D721Med (cell line): ENCODE measurements around the gene BCL2.

Source experiments
- DNase-seq: peaks from one replicate; pipeline ENCODE4 v3.0.0; 2011; ENCODE audit warnings: low spot score; ENCODE audit not compliant: insufficient read length
- FAIRE-seq: peaks from 2 replicates; lab custom pipeline; 2011; peaks lifted over from hg19 to GRCh38; lab: Jason Lieb, UNC
- CTCF ChIP-seq: IDR thresholded peaks from 2 replicates; pipeline ENCODE4 v1.5.1; 2012; ENCODE audit warnings: mild to moderate bottlenecking, control low read depth; ENCODE audit not compliant: insufficient read depth; ENCODE audit errors: missing control alignments

BCL2 gene

DNA sequence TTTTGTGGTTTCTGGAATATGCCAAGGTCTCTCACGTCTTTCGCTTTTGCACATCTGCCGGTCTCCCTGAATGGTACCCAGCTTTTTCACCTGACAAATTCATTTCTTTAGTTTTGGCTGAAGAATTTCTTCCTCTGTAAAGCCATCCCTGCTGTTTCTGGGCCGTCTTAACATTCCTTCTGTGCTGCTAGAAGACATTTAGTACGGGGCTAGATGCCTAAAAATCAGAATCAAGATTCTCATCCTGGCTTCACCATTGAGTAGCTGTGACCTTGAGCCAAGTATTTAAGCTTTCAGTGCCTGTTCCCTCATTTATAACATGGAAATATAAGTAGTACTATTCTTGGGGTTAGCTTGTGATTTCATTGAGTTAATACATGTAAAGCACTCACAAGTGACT lies 6.4 kb upstream of the BCL2 start:
- FAIRE-seq (no peak), DNase-seq (no peak)
- no peak for TF ChIP-seq CTCF

DNA sequence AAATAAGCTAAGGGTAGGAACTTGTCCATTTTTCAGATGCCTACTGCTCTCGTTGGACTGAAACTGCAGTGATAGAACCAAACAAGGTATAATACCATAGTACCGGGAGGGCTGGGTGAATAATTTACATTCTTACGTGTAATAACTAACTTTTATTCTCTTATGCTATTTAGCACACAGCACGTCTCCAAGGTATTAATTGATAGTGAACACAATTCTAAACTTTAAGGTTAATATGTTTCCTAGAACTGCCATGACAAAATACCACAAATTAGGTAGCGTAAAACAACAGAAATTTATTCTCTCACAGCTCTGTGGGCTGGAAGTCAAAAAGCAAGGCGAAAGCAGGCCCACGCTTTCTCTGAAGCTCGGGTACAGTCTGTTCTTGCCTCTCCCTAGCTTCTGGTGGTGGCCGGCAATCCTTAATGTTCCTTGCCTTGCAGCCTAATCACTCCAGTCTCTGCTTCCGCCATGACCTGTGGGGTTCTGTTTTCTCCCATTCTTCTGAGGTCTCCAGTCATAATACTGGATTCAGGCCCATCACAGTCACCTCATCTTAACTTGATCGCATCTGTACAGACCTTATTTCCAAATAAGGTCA lies 5.6 kb upstream of the BCL2 start:
- no peak for TF ChIP-seq CTCF
- FAIRE-seq (no peak), DNase-seq (no peak)

DNA sequence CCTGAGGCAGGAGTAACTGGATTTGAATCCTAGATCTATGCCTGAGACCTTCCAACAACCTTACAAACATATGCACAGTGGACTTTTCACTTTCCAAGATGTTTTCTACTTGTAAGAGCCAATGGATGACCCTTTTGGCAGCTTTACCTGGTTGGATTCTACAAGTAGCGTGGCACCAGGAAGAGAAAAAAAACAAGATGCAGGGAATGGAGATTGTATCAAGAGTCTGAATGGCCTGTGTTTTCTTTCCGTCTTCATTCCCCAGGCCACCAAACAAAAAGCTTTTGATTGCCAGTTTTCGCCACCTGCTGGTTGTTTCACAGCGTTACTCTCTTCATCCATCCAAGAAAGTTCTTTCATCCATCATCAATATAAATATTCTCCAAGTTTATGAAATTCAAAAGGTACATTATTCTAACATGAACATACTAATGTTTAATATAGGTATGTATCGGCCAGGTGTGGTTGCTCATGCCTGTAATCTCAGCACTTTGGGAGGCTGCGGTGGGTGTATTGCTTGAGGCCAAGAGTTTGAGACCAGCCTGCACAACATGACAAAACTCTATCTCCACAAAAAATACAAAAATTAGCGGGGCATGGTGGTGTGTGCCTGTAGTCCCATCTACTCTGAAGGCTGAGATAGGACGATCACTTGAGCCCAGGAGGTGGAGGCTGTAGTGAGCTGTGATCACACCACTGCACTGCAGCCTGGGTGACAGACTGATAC lies 3.5 kb upstream of the BCL2 start:
- peak; percentile 83 for DNase-seq
- TF ChIP-seq CTCF, result peak; percentile 82
- peak; percentile 100 for FAIRE-seq

GRCh38 chr18:63322206-63322605 lies 2.6 kb upstream of the BCL2 start:
- DNase-seq, result no peak
- TF ChIP-seq CTCF, result no peak
- no peak for FAIRE-seq

GRCh38 chr18:63321291-63321690 lies 1.7 kb upstream of the BCL2 start:
- FAIRE-seq (peak; percentile 92), DNase-seq (no peak)
- no peak for TF ChIP-seq CTCF

DNA sequence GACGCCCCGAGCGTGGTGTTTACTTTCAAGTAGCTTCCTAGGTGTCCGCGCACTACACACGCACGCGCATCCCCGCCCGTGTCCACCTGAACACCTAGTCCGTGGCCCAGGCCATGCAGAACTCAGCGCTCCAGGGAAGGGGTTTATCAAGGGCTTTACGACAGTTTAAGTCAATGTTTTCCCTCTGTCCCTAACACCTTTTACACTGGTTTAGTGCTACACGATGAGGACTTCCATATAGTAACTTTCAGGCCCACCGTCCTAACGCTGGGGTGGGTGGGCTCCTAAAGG lies 1.4 kb upstream of the BCL2 start:
- DNase-seq, result no peak
- no peak for TF ChIP-seq CTCF
- FAIRE-seq, result no peak
